Neural progenitor cell (in vitro differentiated cells): ENCODE measurements around the gene HYDIN. TPM values are rescaled to one million over a fixed set of nuclear protein-coding genes. Genes with fewer than 3 reads are reported as not detected.

Experiments
- DNase-seq: peaks from one replicate; pipeline ENCODE4 v3.0.0-alpha.2; 2016; ENCODE audit warnings: low spot score
- H2AFZ ChIP-seq: fragments of 200-600 bp; sonication (generic); replicated peaks from 2 replicates; pipeline ENCODE4 v1.6.1; 2016; ENCODE audit warnings: antibody characterized with exemption
- H3F3A ChIP-seq: fragments of 200-600 bp; sonication (generic); 2 replicates; pipeline ENCODE4 v1.6.1; 2016; ENCODE audit warnings: antibody characterized with exemption, low read depth
- H3K27ac ChIP-seq: fragments of 200-600 bp; sonication (generic); 2 replicates; pipeline ENCODE4 v1.5.1; 2016; ENCODE audit warnings: mild to moderate bottlenecking
- H3K27me3 ChIP-seq: fragments of 200-600 bp; sonication (generic); 2 replicates; pipeline ENCODE4 v1.6.1; 2016; ENCODE audit warnings: mild to moderate bottlenecking, moderate library complexity
- H3K36me3 ChIP-seq: fragments of 200-600 bp; sonication (generic); 2 replicates; pipeline ENCODE4 v1.5.1; 2016
- H3K4me1 ChIP-seq: fragments of 200-600 bp; sonication (generic); 2 replicates; pipeline ENCODE4 v1.6.1; 2016; ENCODE audit warnings: mixed run types
- H3K4me2 ChIP-seq: fragments of 200-600 bp; sonication (generic); 2 replicates; pipeline ENCODE4 v1.6.1; 2016
- H3K4me3 ChIP-seq: fragments of 200-600 bp; sonication (generic); 2 replicates; pipeline ENCODE4 v1.5.1; 2016
- H3K79me2 ChIP-seq: fragments of 200-600 bp; sonication (generic); 2 replicates; pipeline ENCODE4 v1.6.1; 2016; ENCODE audit warnings: low read depth
- H3K9ac ChIP-seq: fragments of 200-600 bp; sonication (generic); 2 replicates; pipeline ENCODE4 v1.6.1; 2016
- H3K9me3 ChIP-seq: fragments of 200-600 bp; sonication (generic); 2 replicates; pipeline ENCODE4 v1.5.1; 2016; ENCODE audit warnings: low read depth
- H4K20me1 ChIP-seq: fragments of 200-600 bp; sonication (generic); 2 replicates; pipeline ENCODE4 v1.6.1; 2016; ENCODE audit warnings: low read depth
- H3K27ac Mint-ChIP-seq: 3 replicates; pipeline ENCODE4 v1.8.0; 2021; ENCODE audit warnings: mixed read lengths
- H3K27me3 Mint-ChIP-seq: 2 replicates; pipeline ENCODE4 v1.8.0; 2022; ENCODE audit warnings: low read depth, mild to moderate bottlenecking, inconsistent platforms, moderate library complexity, mixed read lengths; ENCODE audit not compliant: insufficient read depth
- H3K36me3 Mint-ChIP-seq: 3 replicates; pipeline ENCODE4 v1.8.0; 2021; ENCODE audit warnings: mixed read lengths
- H3K4me1 Mint-ChIP-seq: 3 replicates; pipeline ENCODE4 v1.8.0; 2021; ENCODE audit warnings: mixed read lengths
- H3K4me3 Mint-ChIP-seq: 3 replicates; pipeline ENCODE4 v1.8.0; 2021; ENCODE audit warnings: mild to moderate bottlenecking, moderate library complexity, mixed read lengths
- H3K9me3 Mint-ChIP-seq: 3 replicates; pipeline ENCODE4 v1.8.0; 2020; ENCODE audit warnings: mixed read lengths
- CTCF ChIP-seq: fragments of 200-600 bp; sonication (generic); IDR thresholded peaks from 2 replicates; pipeline ENCODE4 v1.5.1; 2017; ENCODE audit warnings: antibody characterized with exemption, mild to moderate bottlenecking
- EZH2 ChIP-seq: fragments of 200-600 bp; sonication (generic); IDR thresholded peaks from 2 replicates; pipeline ENCODE4 v1.6.1; 2017; ENCODE audit warnings: antibody characterized with exemption, mild to moderate bottlenecking, moderate library complexity
- EZH2phosphoT487 ChIP-seq: fragments of 200-600 bp; sonication (generic); IDR thresholded peaks from 2 replicates; pipeline ENCODE4 v1.6.1; 2017; ENCODE audit warnings: antibody characterized with exemption
- total RNA-seq: library from RNA; depleted of rRNA; stranded (reverse); fragments of >200 nt; gene quantifications from 2 replicates; pipeline ENCODE4 v1.2.3, GENCODE V29; 2015; ENCODE audit warnings: low replicate concordance

The HYDIN gene
- total RNA-seq, 1 donor from 2014 or later: 4.0 TPM

DNA sequence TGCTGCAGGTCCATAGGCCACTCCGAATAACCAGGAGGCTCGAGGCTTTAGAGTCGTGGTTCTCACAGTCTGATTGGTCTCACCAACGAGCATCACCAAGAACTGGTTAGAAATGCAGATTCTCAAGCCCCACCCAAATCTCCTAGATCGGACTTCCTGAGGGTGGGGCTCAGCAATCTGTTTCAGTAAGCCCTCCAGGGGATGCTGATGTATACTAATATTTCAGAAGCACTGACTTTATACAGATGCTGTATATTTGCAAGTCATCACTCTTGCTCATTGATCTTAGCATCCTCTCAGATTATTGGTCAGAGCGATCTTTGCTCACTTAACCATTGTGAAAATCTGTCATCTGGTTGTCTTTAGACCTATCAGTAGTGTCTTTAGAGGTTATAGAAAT, 425.1 kb downstream of the HYDIN start:
- Histone ChIP-seq H3K9ac (no peak overlapping the region), H3K79me2 (peaks cover 4% of the 10 kb centered on the region), H4K20me1 (no peaks in the 10 kb centered on the region), H3K4me3 (no peak overlapping the region), H3K4me1 (no peaks in the 10 kb centered on the region), H3K27ac (no peak overlapping the region), H3K27me3 (peaks cover 90% of the 10 kb centered on the region), H2AFZ (no peak overlapping the region), H3K4me2 (no peak overlapping the region), H3K36me3 (no peaks in the 10 kb centered on the region), H3F3A (peaks cover 4% of the 10 kb centered on the region), H3K9me3 (no peaks in the 10 kb centered on the region)
- Mint-ChIP-seq H3K4me1 (peaks cover 2% of the 10 kb centered on the region), H3K4me3 (no peak overlapping the region), H3K36me3 (no peaks in the 10 kb centered on the region), H3K27me3 (peaks cover 2% of the 10 kb centered on the region), H3K27ac (no peak overlapping the region), H3K9me3 (peaks cover 6% of the 10 kb centered on the region)
- DNase-seq: no peak
- TF ChIP-seq EZH2 (no peak), CTCF (no peak), EZH2phosphoT487 (no peak)

- H3K4me1 Mint-ChIP-seq: peaks cover 8% of the 10 kb centered on the region
- no peak for DNase-seq
- Histone ChIP-seq H3F3A (peaks cover 4% of the 10 kb centered on the region), H3K4me3 (no peak overlapping the region), H3K9me3 (no peaks in the 10 kb centered on the region), H4K20me1 (no peaks in the 10 kb centered on the region), H2AFZ (no peak overlapping the region), H3K9ac (no peak overlapping the region), H3K27ac (no peak overlapping the region), H3K4me1 (peaks cover 6% of the 10 kb centered on the region), H3K36me3 (no peaks in the 10 kb centered on the region), H3K79me2 (peaks cover 10% of the 10 kb centered on the region), H3K27me3 (peaks cover 84% of the 10 kb centered on the region), H3K4me2 (no peak overlapping the region)
- no peaks in the 10 kb centered on the region for H3K27me3 Mint-ChIP-seq
- TF ChIP-seq EZH2phosphoT487 (no peak), CTCF (no peak), EZH2 (no peak)
- no peak overlapping the region for H3K27ac Mint-ChIP-seq
- H3K9me3 Mint-ChIP-seq: peaks cover 6% of the 10 kb centered on the region
- no peaks in the 10 kb centered on the region for H3K36me3 Mint-ChIP-seq
- H3K4me3 Mint-ChIP-seq: no peak overlapping the region
Observed at GRCh38 chr16:70804734-70805169, 425.8 kb downstream of the HYDIN start.

GRCh38 chr16:70804153-70804733, 426.3 kb downstream of the HYDIN start:
- Histone ChIP-seq H2AFZ (no peak overlapping the region), H3K9ac (no peak overlapping the region), H3K4me2 (no peak overlapping the region)

More at GRCh38 chr16:70804153-70804733, 426.3 kb downstream of the HYDIN start:
- Mint-ChIP-seq H3K27me3 (no peaks in the 10 kb centered on the region), H3K4me3 (no peak overlapping the region), H3K27ac (no peak overlapping the region), H3K36me3 (no peaks in the 10 kb centered on the region), H3K4me1 (peaks cover 11% of the 10 kb centered on the region), H3K9me3 (peaks cover 6% of the 10 kb centered on the region)
- Histone ChIP-seq H3K4me1 (peaks cover 6% of the 10 kb centered on the region), H3K9me3 (no peaks in the 10 kb centered on the region), H4K20me1 (no peaks in the 10 kb centered on the region), H3K27me3 (peaks cover 79% of the 10 kb centered on the region), H3K4me3 (no peak overlapping the region), H3K79me2 (peaks cover 15% of the 10 kb centered on the region), H3K27ac (no peak overlapping the region), H3F3A (peaks cover 4% of the 10 kb centered on the region), H3K36me3 (no peaks in the 10 kb centered on the region)
- no peak for DNase-seq
- no peak for TF ChIP-seq EZH2phosphoT487
- TF ChIP-seq CTCF: no peak
- TF ChIP-seq EZH2: no peak
